Cerebellar nuclear complex (tissue), 1 donor: ENCODE measurements around the gene PLAAT5.
"Not testable (repeated sequence)": the region's sequence is repeated elsewhere in the genome, so short reads cannot be mapped to it uniquely, and the experiment has no call there.

Experiments
- DNase-seq, 2 experiments: peaks; one replicate each; lab custom pipeline; 2025; lab: John Stamatoyannopoulos, UW

Gene PLAAT5

GRCh38 chr11:63490551-63491239, at the start of gene PLAAT5:
TSS of gene PLAAT5 (minus strand) at chr11:63491167. CDS start at chr11:63491034, 133 bp downstream.
- no peak for DNase-seq

- peak; percentile 84 to 93 for DNase-seq
These were observed 46.5 kb upstream of the PLAAT5 start for GRCh38 chr11:63537293-63538101.

GRCh38 chr11:63536669-63537292, 45.8 kb upstream of the PLAAT5 start, which contains the start of gene PLAAT4:
TSS of gene PLAAT4 (plus strand) at chr11:63536808. CDS start at chr11:63536869, 61 bp downstream.
- DNase-seq: peak in 1 of 2 experiments; percentile 46

- DNase-seq: no peak
These were observed 44.8 kb upstream of the PLAAT5 start for GRCh38 chr11:63535734-63536133.

- no peak for DNase-seq
These were observed 44.0 kb upstream of the PLAAT5 start for GRCh38 chr11:63534895-63535461.

- DNase-seq: no peak
These were observed 43.1 kb upstream of the PLAAT5 start for GRCh38 chr11:63534076-63534475.

- no peak for DNase-seq
These were observed 42.0 kb upstream of the PLAAT5 start for GRCh38 chr11:63532799-63533475.

GRCh38 chr11:63532117-63532516, 41.1 kb upstream of the PLAAT5 start:
- DNase-seq: no peak

- DNase-seq: not testable (repeated sequence)
These were observed 40.3 kb upstream of the PLAAT5 start for GRCh38 chr11:63531074-63531792.

GRCh38 chr11:63530021-63530420, 39.1 kb upstream of the PLAAT5 start:
- DNase-seq: no peak

- DNase-seq: not testable (repeated sequence)
These were observed 38.4 kb upstream of the PLAAT5 start for GRCh38 chr11:63529373-63529772.

- DNase-seq: not testable (repeated sequence)
These were observed 37.8 kb upstream of the PLAAT5 start for GRCh38 chr11:63528729-63529278.

GRCh38 chr11:63528156-63528555, 37.2 kb upstream of the PLAAT5 start:
- not testable (repeated sequence) for DNase-seq

GRCh38 chr11:63527667-63528066, 36.7 kb upstream of the PLAAT5 start:
- DNase-seq: no peak

GRCh38 chr11:63523151-63523550, 32.2 kb upstream of the PLAAT5 start:
- DNase-seq: no peak

GRCh38 chr11:63521896-63522295, 30.9 kb upstream of the PLAAT5 start:
- no peak for DNase-seq

GRCh38 chr11:63520606-63521170, 29.7 kb upstream of the PLAAT5 start:
- no peak for DNase-seq

GRCh38 chr11:63518548-63518947, 27.6 kb upstream of the PLAAT5 start:
- no peak for DNase-seq

GRCh38 chr11:63517156-63517555, 26.2 kb upstream of the PLAAT5 start:
- no peak for DNase-seq

GRCh38 chr11:63516109-63516508, 25.1 kb upstream of the PLAAT5 start:
- DNase-seq: no peak
